ENCODE measurements around the gene SPAG5. TPM values are rescaled to one million over a fixed set of nuclear protein-coding genes. Genes with fewer than 3 reads are reported as not detected.

Gene SPAG5
- total and polyA plus RNA-seq, 4 donors, result 10.6 to 41.8 (median 12.8) TPM

DNA sequence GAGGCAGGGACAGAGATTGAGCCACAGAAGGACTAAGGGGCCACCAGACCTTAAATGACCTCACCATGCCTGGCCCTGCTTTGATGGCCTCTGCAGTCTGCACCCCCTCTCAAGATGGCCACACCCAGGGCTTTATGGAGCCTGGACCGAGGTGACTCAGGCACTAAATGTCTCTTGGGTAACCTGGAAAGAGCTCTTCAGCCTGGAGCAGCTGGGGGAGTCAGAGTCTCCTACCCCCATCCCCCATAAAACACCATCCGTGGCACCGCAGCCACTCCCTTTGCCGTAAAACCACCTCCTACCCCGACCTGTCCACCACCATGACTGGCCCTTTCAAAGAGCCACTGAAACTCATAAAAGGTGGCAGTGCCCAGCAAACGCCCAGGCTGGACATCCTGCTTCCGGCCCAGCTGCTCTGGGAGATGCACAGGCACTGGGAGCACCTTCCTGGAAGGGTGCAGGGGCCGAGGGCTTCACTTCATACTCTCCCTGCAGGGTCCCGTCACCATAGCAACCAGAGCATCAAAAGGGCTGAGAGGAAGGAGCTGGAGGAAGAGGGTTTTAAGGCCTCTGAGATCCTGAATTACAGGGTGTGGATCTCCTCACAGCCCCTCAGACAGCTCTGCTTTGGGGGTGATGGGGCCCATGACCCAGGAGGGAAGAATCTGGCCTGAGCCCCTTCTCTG, 70.4 kb downstream of the SPAG5 start:
- DNase-seq (ENCODE audit: low spot score), result no peak
- 82% methylated on average over 9 of the region's 9 CpGs for WGBS
- no peaks in the 10 kb centered on the region for H3K4me1 ChIP-seq (ENCODE audit: control insufficient read depth in 4 of 4, insufficient read depth in 4 of 4, low read length in 3 of 4)
- H3K36me3 ChIP-seq (ENCODE audit: control insufficient read depth in 4 of 4, insufficient read depth in 3 of 4, low read depth in 1 of 4, low read length in 3 of 4), result no peaks in the 10 kb centered on the region
- no peak overlapping the region for H3K9ac ChIP-seq (ENCODE audit: low read depth in 1 of 2, low read length in 2 of 2)
- H3K9me3 ChIP-seq (ENCODE audit: control insufficient read depth in 4 of 4, low read length in 3 of 4), result no peaks in the 10 kb centered on the region
- no peak overlapping the region for H3K27ac ChIP-seq (ENCODE audit: low read depth in 1 of 2, low read length in 2 of 2)
- no peak overlapping the region for H3K4me3 ChIP-seq (ENCODE audit: low read depth in 1 of 3, low read length in 3 of 3)
- H3K27me3 ChIP-seq (ENCODE audit: control insufficient read depth in 4 of 4, insufficient read depth in 4 of 4, low read length in 3 of 4), result no peaks in the 10 kb centered on the region
- no peak for TF ChIP-seq TAF1 (conservative IDR thresholded peaks at IDR 0.05)
- TF ChIP-seq NR2F2 (IDR thresholded peaks at IDR 0.05), result no peak

- Histone ChIP-seq H3K4me3 (ENCODE audit: low read depth in 1 of 3, low read length in 3 of 3) (no peak overlapping the region), H3K36me3 (ENCODE audit: control insufficient read depth in 4 of 4, insufficient read depth in 3 of 4, low read depth in 1 of 4, low read length in 3 of 4) (no peaks in the 10 kb centered on the region), H3K4me1 (ENCODE audit: control insufficient read depth in 4 of 4, insufficient read depth in 4 of 4, low read length in 3 of 4) (no peaks in the 10 kb centered on the region), H3K9me3 (ENCODE audit: control insufficient read depth in 4 of 4, low read length in 3 of 4) (no peaks in the 10 kb centered on the region), H3K27ac (ENCODE audit: low read depth in 1 of 2, low read length in 2 of 2) (no peak overlapping the region), H3K27me3 (ENCODE audit: control insufficient read depth in 4 of 4, insufficient read depth in 4 of 4, low read length in 3 of 4) (no peaks in the 10 kb centered on the region), H3K9ac (ENCODE audit: low read depth in 1 of 2, low read length in 2 of 2) (no peak overlapping the region)
- WGBS, result 88% methylated on average over 2 of the region's 2 CpGs
- no peak for TF ChIP-seq JUND (IDR thresholded peaks at IDR 0.05)
- no peak for TF ChIP-seq SP1 (IDR thresholded peaks at IDR 0.05)
- no peak for TF ChIP-seq TAF1 (conservative IDR thresholded peaks at IDR 0.05)
- TF ChIP-seq, protein P1, sequence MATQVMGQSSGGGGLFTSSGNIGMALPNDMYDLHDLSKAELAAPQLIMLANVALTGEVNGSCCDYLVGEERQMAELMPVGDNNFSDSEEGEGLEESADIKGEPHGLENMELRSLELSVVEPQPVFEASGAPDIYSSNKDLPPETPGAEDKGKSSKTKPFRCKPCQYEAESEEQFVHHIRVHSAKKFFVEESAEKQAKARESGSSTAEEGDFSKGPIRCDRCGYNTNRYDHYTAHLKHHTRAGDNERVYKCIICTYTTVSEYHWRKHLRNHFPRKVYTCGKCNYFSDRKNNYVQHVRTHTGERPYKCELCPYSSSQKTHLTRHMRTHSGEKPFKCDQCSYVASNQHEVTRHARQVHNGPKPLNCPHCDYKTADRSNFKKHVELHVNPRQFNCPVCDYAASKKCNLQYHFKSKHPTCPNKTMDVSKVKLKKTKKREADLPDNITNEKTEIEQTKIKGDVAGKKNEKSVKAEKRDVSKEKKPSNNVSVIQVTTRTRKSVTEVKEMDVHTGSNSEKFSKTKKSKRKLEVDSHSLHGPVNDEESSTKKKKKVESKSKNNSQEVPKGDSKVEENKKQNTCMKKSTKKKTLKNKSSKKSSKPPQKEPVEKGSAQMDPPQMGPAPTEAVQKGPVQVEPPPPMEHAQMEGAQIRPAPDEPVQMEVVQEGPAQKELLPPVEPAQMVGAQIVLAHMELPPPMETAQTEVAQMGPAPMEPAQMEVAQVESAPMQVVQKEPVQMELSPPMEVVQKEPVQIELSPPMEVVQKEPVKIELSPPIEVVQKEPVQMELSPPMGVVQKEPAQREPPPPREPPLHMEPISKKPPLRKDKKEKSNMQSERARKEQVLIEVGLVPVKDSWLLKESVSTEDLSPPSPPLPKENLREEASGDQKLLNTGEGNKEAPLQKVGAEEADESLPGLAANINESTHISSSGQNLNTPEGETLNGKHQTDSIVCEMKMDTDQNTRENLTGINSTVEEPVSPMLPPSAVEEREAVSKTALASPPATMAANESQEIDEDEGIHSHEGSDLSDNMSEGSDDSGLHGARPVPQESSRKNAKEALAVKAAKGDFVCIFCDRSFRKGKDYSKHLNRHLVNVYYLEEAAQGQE (IDR thresholded peaks at IDR 0.05), result no peak
- TF ChIP-seq MAX (IDR thresholded peaks at IDR 0.05), result no peak
- TF ChIP-seq ATF3 (IDR thresholded peaks at IDR 0.05), result no peak
- no peak for DNase-seq (ENCODE audit: low spot score)
Measured at GRCh38 chr17:28527859-28528258, 71.0 kb downstream of the SPAG5 start.

Other genes starting within 250 kb of the SPAG5 start
- 100 to 1,000 TPM in 1 of 2 donors, 10 to 100 TPM in 1; 65.5 to 117 TPM for gene POLDIP2, start 241.5 kb downstream of the SPAG5 start, total RNA-seq
- gene POLDIP2, start 241.5 kb downstream of the SPAG5 start, polyA plus RNA-seq, result 100 to 1,000 TPM in 1 of 2 donors, 10 to 100 TPM in 1; 90.2 to 150 TPM
- gene SEBOX, start 233.8 kb downstream of the SPAG5 start, total RNA-seq, result under 1 TPM; 0.19 to 0.59 TPM
- gene SEBOX, start 233.8 kb downstream of the SPAG5 start, polyA plus RNA-seq, result not detected
- gene VTN, start 228.7 kb downstream of the SPAG5 start, total RNA-seq, result 1,000 to 10,000 TPM; 1,668 to 3,689 TPM
- gene VTN, start 228.7 kb downstream of the SPAG5 start, polyA plus RNA-seq, result 1,000 to 10,000 TPM; 3,352 to 4,059 TPM
- gene SARM1, start 227.3 kb downstream of the SPAG5 start, total RNA-seq, result 1 to 10 TPM; 4.9 to 5.4 TPM
- gene SARM1, start 227.3 kb downstream of the SPAG5 start, polyA plus RNA-seq, result 1 to 10 TPM; 2.4 to 5.4 TPM
- gene SLC46A1, start 192.8 kb downstream of the SPAG5 start, total RNA-seq, result 10 to 100 TPM; 13.6 to 47.9 TPM
- 10 to 100 TPM; 17.9 to 20.4 TPM for gene SLC46A1, start 192.8 kb downstream of the SPAG5 start, polyA plus RNA-seq
- gene SLC13A2, start 125.4 kb downstream of the SPAG5 start, total RNA-seq, result under 1 TPM; 0.25 to 0.47 TPM
- gene SLC13A2, start 125.4 kb downstream of the SPAG5 start, polyA plus RNA-seq, result under 1 TPM; 0.10 to 0.52 TPM
- gene FOXN1, start 92.7 kb downstream of the SPAG5 start, total RNA-seq, result not detected
- gene FOXN1, start 92.7 kb downstream of the SPAG5 start, polyA plus RNA-seq, result not detected
- 10 to 100 TPM; 14.0 to 20.0 TPM for gene UNC119, start 46.4 kb downstream of the SPAG5 start, total RNA-seq
- 10 to 100 TPM; 16.0 to 16.2 TPM for gene UNC119, start 46.4 kb downstream of the SPAG5 start, polyA plus RNA-seq
- gene PIGS, start 27.5 kb downstream of the SPAG5 start, total RNA-seq, result 10 to 100 TPM; 12.4 to 29.5 TPM
- 10 to 100 TPM in 1 of 2 donors, 1 to 10 TPM in 1; 7.3 to 14.2 TPM for gene PIGS, start 27.5 kb downstream of the SPAG5 start, polyA plus RNA-seq
- 100 to 1,000 TPM; 104 to 131 TPM for gene ALDOC, start 22.1 kb downstream of the SPAG5 start, total RNA-seq
- 10 to 100 TPM; 40.1 to 85.1 TPM for gene ALDOC, start 22.1 kb downstream of the SPAG5 start, polyA plus RNA-seq
- gene RSKR, start 15.2 kb upstream of the SPAG5 start, total RNA-seq, result 10 to 100 TPM in 1 of 2 donors, 1 to 10 TPM in 1; 1.8 to 14.5 TPM
- gene RSKR, start 15.2 kb upstream of the SPAG5 start, polyA plus RNA-seq, result under 1 TPM; 0.63 to 0.67 TPM
- 100 to 1,000 TPM in 1 of 2 donors, 10 to 100 TPM in 1; 39.1 to 122 TPM for gene BLTP2, start 46.1 kb upstream of the SPAG5 start, total RNA-seq
- 10 to 100 TPM; 24.8 to 30.8 TPM for gene BLTP2, start 46.1 kb upstream of the SPAG5 start, polyA plus RNA-seq
- gene SDF2, start 62.9 kb upstream of the SPAG5 start, total RNA-seq, result 10 to 100 TPM; 24.1 to 29.6 TPM
- gene SDF2, start 62.9 kb upstream of the SPAG5 start, polyA plus RNA-seq, result 10 to 100 TPM; 26.3 to 38.9 TPM
- 10 to 100 TPM; 36.5 to 59.1 TPM for gene SUPT6H, start 63.2 kb upstream of the SPAG5 start, total RNA-seq
- 10 to 100 TPM; 10.6 to 24.1 TPM for gene SUPT6H, start 63.2 kb upstream of the SPAG5 start, polyA plus RNA-seq
- under 1 TPM; 0.25 to 0.65 TPM for gene PROCA1, start 112.9 kb upstream of the SPAG5 start, total RNA-seq
- gene PROCA1, start 112.9 kb upstream of the SPAG5 start, polyA plus RNA-seq, result under 1 TPM; 0.16 to 0.44 TPM
- gene RAB34, start 118.8 kb upstream of the SPAG5 start, total RNA-seq, result 10 to 100 TPM in 1 of 2 donors, 1 to 10 TPM in 1; 5.6 to 14.3 TPM
- 1 to 10 TPM; 4.5 to 9.6 TPM for gene RAB34, start 118.8 kb upstream of the SPAG5 start, polyA plus RNA-seq
- gene RPL23A, start 121.0 kb upstream of the SPAG5 start, total RNA-seq, result 100 to 1,000 TPM; 106 to 189 TPM
- gene RPL23A, start 121.0 kb upstream of the SPAG5 start, polyA plus RNA-seq, result 100 to 1,000 TPM; 484 to 507 TPM
- 1 to 10 TPM; 4.4 to 7.9 TPM for gene TLCD1, start 127.2 kb upstream of the SPAG5 start, total RNA-seq
- 1 to 10 TPM; 5.1 to 8.8 TPM for gene TLCD1, start 127.2 kb upstream of the SPAG5 start, polyA plus RNA-seq
- 1 to 10 TPM; 6.3 to 7.8 TPM for gene NEK8, start 129.8 kb upstream of the SPAG5 start, total RNA-seq
- 1 to 10 TPM; 1.7 to 2.7 TPM for gene NEK8, start 129.8 kb upstream of the SPAG5 start, polyA plus RNA-seq
- 10 to 100 TPM in 1 of 2 donors, 1 to 10 TPM in 1; 8.5 to 32.0 TPM for gene TRAF4, start 145.0 kb upstream of the SPAG5 start, total RNA-seq
- 10 to 100 TPM; 16.2 to 31.5 TPM for gene TRAF4, start 145.0 kb upstream of the SPAG5 start, polyA plus RNA-seq
- 1 to 10 TPM; 2.8 to 4.2 TPM for gene FAM222B, start 243.8 kb upstream of the SPAG5 start, total RNA-seq
- gene FAM222B, start 243.8 kb upstream of the SPAG5 start, polyA plus RNA-seq, result 1 to 10 TPM; 4.0 to 5.4 TPM

Measured in liver (tissue), 9 donors.